ENCODE results near the gene CACNA1A.

The CACNA1A gene

DNA sequence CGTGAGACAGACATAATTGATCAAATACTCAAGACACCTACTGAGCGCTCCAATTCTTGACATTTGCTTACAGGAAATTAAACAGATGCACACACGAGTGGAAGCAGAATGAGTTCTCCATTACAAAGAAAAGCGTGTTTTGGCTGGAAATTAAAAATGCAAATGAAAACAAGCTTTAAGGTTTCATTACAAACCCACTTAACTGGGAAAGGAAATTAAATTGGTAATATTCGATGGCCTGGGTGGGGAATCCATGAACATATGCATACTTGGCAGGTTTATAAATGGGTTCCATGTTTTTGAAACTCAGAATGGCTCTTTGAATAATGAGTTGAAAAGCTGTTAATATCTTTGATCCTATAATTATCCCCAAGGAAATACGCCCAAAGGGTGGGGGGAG, 178.0 kb downstream of the CACNA1A start:
- Histone ChIP-seq H2AFZ (ENCODE audit: low read depth, low read length, severe bottlenecking) (no peak overlapping the region), H3K27ac (ENCODE audit: low read depth, low read length) (no peak overlapping the region), H3F3A (ENCODE audit: insufficient read depth) (no peaks in the 10 kb centered on the region), H3K4me3 (ENCODE audit: insufficient read depth, low read length, poor library complexity, severe bottlenecking) (no peak overlapping the region), H3K9me2 (replicated peaks; ENCODE audit: insufficient read depth, low read length) (no peaks in the 10 kb centered on the region), H3K79me2 (ENCODE audit: insufficient read depth, low read length) (no peaks in the 10 kb centered on the region), H3K4me2 (ENCODE audit: low read depth, low read length, poor library complexity, severe bottlenecking) (no peak overlapping the region), H4K20me1 (ENCODE audit: low read depth, low read length) (no peaks in the 10 kb centered on the region), H3K9ac (ENCODE audit: low read length) (no peak overlapping the region), H3K27me3 (ENCODE audit: low read length) (no peaks in the 10 kb centered on the region), H3K9me3 (ENCODE audit: insufficient read depth, low read length) (peaks cover 5% of the 10 kb centered on the region; the same call in 1 of the 2 replicates), H3K36me3 (ENCODE audit: low read length) (no peaks in the 10 kb centered on the region)
- no peak for TF ChIP-seq EZH2phosphoT487 (conservative IDR thresholded peaks at IDR 0.05; ENCODE audit: low read length)

DNA sequence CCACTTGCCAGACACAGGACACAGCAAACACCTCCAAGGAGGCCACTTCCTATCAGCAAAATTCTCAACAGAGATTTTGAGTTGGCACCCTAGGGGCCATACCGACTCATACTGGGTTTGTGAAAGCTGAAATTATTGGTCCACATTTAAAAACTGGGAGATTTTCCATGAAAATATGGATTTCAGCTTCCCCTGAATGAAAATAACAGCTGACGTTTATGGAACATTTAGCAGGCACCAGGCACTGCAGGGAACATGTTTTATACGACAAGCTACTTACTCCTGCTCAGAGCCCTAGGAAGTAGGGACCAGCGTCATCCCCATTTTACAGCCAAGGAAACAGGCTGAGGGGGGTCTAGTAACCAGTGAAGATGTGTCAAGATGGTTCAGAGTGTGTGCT, 186.8 kb downstream of the CACNA1A start:
- Histone ChIP-seq H3K27ac (ENCODE audit: low read depth, low read length) (no peak overlapping the region), H3K79me2 (ENCODE audit: insufficient read depth, low read length) (no peaks in the 10 kb centered on the region), H2AFZ (ENCODE audit: low read depth, low read length, severe bottlenecking) (no peak overlapping the region), H3K9me3 (ENCODE audit: insufficient read depth, low read length) (no peaks in the 10 kb centered on the region), H3K9me2 (replicated peaks; ENCODE audit: insufficient read depth, low read length) (no peaks in the 10 kb centered on the region), H3F3A (ENCODE audit: insufficient read depth) (no peaks in the 10 kb centered on the region), H3K9ac (ENCODE audit: low read length) (no peak overlapping the region), H3K27me3 (ENCODE audit: low read length) (no peaks in the 10 kb centered on the region), H3K4me2 (ENCODE audit: low read depth, low read length, poor library complexity, severe bottlenecking) (no peak overlapping the region), H4K20me1 (ENCODE audit: low read depth, low read length) (no peaks in the 10 kb centered on the region), H3K36me3 (ENCODE audit: low read length) (no peaks in the 10 kb centered on the region), H3K4me3 (ENCODE audit: insufficient read depth, low read length, poor library complexity, severe bottlenecking) (no peak overlapping the region)
- no peak for TF ChIP-seq CTCF (IDR thresholded peaks at IDR 0.05; ENCODE audit: insufficient read depth, low read length, poor library complexity, severe bottlenecking)
- no peak for TF ChIP-seq EZH2phosphoT487 (conservative IDR thresholded peaks at IDR 0.05; ENCODE audit: low read length)

DNA sequence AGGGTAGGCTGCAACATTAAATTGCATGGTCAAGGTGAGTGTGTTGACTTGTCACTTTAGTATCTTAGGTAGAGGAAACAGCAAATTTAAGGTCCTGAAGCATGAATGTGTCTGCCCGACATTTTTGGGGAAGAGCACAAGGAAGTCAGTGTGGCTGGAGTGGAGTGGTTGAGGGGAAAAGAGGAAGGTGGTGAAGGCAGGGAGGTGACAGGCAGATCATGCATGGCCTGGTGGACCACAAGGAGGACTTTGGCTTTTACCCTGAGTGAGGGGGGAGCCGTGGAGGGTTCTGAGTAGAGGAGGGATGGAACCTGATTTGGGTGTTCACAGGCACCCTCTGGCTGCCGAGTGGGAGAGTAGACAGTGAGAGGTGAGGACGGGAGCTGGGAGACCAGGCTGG, 188.1 kb downstream of the CACNA1A start:
- Histone ChIP-seq H3K9me3 (ENCODE audit: insufficient read depth, low read length) (no peaks in the 10 kb centered on the region), H3K27ac (ENCODE audit: low read depth, low read length) (no peak overlapping the region), H3K27me3 (ENCODE audit: low read length) (no peaks in the 10 kb centered on the region), H3K36me3 (ENCODE audit: low read length) (no peaks in the 10 kb centered on the region), H2AFZ (ENCODE audit: low read depth, low read length, severe bottlenecking) (no peak overlapping the region), H3K9me2 (replicated peaks; ENCODE audit: insufficient read depth, low read length) (no peaks in the 10 kb centered on the region), H4K20me1 (ENCODE audit: low read depth, low read length) (no peaks in the 10 kb centered on the region), H3K4me3 (ENCODE audit: insufficient read depth, low read length, poor library complexity, severe bottlenecking) (no peak overlapping the region), H3K9ac (ENCODE audit: low read length) (no peak overlapping the region), H3F3A (ENCODE audit: insufficient read depth) (no peaks in the 10 kb centered on the region), H3K79me2 (ENCODE audit: insufficient read depth, low read length) (no peaks in the 10 kb centered on the region), H3K4me2 (ENCODE audit: low read depth, low read length, poor library complexity, severe bottlenecking) (no peak overlapping the region)
- no peak for TF ChIP-seq CTCF (IDR thresholded peaks at IDR 0.05; ENCODE audit: insufficient read depth, low read length, poor library complexity, severe bottlenecking)
- no peak for TF ChIP-seq EZH2phosphoT487 (conservative IDR thresholded peaks at IDR 0.05; ENCODE audit: low read length)

DNA sequence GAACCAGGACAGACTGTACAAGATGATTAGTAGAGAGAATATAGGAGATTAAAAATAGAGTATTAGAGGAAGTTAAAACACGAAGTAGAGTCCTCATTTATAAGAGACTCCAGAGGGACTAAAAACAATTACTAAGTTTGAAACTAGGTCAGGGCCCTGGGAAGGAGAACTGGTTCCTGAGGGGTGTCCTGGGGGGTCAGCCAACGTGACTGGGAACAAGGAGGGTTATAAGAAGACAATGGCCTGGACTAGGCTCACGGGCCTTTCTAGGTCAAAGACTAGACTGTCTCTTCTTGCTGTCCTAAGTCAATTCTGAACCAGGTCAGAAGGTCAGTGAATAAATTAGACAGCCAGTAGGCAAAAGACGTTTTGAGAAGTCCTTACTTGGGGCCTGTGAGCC, 190.8 kb downstream of the CACNA1A start:
- Histone ChIP-seq H3K9ac (ENCODE audit: low read length) (no peak overlapping the region), H3K79me2 (ENCODE audit: insufficient read depth, low read length) (no peaks in the 10 kb centered on the region), H4K20me1 (ENCODE audit: low read depth, low read length) (no peaks in the 10 kb centered on the region), H3K4me3 (ENCODE audit: insufficient read depth, low read length, poor library complexity, severe bottlenecking) (no peak overlapping the region), H3K36me3 (ENCODE audit: low read length) (no peaks in the 10 kb centered on the region), H3K9me3 (ENCODE audit: insufficient read depth, low read length) (no peaks in the 10 kb centered on the region), H2AFZ (ENCODE audit: low read depth, low read length, severe bottlenecking) (no peak overlapping the region), H3K27ac (ENCODE audit: low read depth, low read length) (no peak overlapping the region), H3K27me3 (ENCODE audit: low read length) (no peaks in the 10 kb centered on the region), H3F3A (ENCODE audit: insufficient read depth) (no peaks in the 10 kb centered on the region), H3K9me2 (replicated peaks; ENCODE audit: insufficient read depth, low read length) (no peaks in the 10 kb centered on the region), H3K4me2 (ENCODE audit: low read depth, low read length, poor library complexity, severe bottlenecking) (no peak overlapping the region)
- TF ChIP-seq CTCF (IDR thresholded peaks at IDR 0.05; ENCODE audit: insufficient read depth, low read length, poor library complexity, severe bottlenecking), result no peak
- TF ChIP-seq EZH2phosphoT487 (conservative IDR thresholded peaks at IDR 0.05; ENCODE audit: low read length), result no peak

All from SU-DHL-6 (cell line).